NCI-H2081 treated with DMSO at 0.1 percent for 48 hours (cell line): ENCODE measurements around the gene PRELP.

Experiments
- DNase-seq: peaks from one replicate; lab custom pipeline; 2025; lab: John Stamatoyannopoulos, UW

Gene PRELP

GRCh38 chr1:203478986-203479385 lies 3.4 kb downstream of the PRELP start:
- DNase-seq = no peak

- no peak for DNase-seq
Measured at GRCh38 chr1:203479646-203480045, 4.0 kb downstream of the PRELP start.

- no peak for DNase-seq
Measured at GRCh38 chr1:203480084-203480483, 4.5 kb downstream of the PRELP start.

GRCh38 chr1:203480525-203481084 lies 5.0 kb downstream of the PRELP start:
- no peak for DNase-seq

GRCh38 chr1:203481196-203481595 lies 5.6 kb downstream of the PRELP start:
- no peak for DNase-seq

- no peak for DNase-seq
Measured at GRCh38 chr1:203486618-203487370, 11.2 kb downstream of the PRELP start.

GRCh38 chr1:203488539-203488938 lies 12.9 kb downstream of the PRELP start:
- DNase-seq = no peak

- no peak for DNase-seq
Measured at GRCh38 chr1:203490607-203491006, 15.0 kb downstream of the PRELP start.

- no peak for DNase-seq
Measured at GRCh38 chr1:203491664-203492063, 16.1 kb downstream of the PRELP start.

GRCh38 chr1:203492082-203492747 lies 16.6 kb downstream of the PRELP start:
- DNase-seq = no peak

- no peak for DNase-seq
Measured at GRCh38 chr1:203492748-203493130, 17.1 kb downstream of the PRELP start.

- DNase-seq = no peak
Measured at GRCh38 chr1:203493901-203494300, 18.3 kb downstream of the PRELP start, which contains the start of gene OPTC. TSS of gene OPTC (plus strand) at chr1:203494153. CDS start at chr1:203496006, 1,853 bp downstream.

- DNase-seq = no peak
Measured at GRCh38 chr1:203495845-203496244, 20.2 kb downstream of the PRELP start.

GRCh38 chr1:203497269-203497777 lies 21.7 kb downstream of the PRELP start:
- no peak for DNase-seq

GRCh38 chr1:203499643-203500278 lies 24.2 kb downstream of the PRELP start:
- no peak for DNase-seq

- DNase-seq = no peak
Measured at GRCh38 chr1:203500279-203500678, 24.7 kb downstream of the PRELP start.

GRCh38 chr1:203503836-203504235 lies 28.2 kb downstream of the PRELP start:
- no peak for DNase-seq

GRCh38 chr1:203504400-203505250 lies 29.0 kb downstream of the PRELP start:
- DNase-seq = peak; percentile 71

- no peak for DNase-seq
Measured at GRCh38 chr1:203505526-203506204, 30.1 kb downstream of the PRELP start.

- no peak for DNase-seq
Measured at GRCh38 chr1:203506858-203507626, 31.4 kb downstream of the PRELP start.
